RPMI7951 (cell line): ENCODE data around the gene GGTA1. TPM values are rescaled to one million over a fixed set of nuclear protein-coding genes. Genes with fewer than 3 reads are reported as not detected.
A peak's percentile ranks its signal among the peaks of the same experiment; 100 is the strongest.

Experiments used
- DNase-seq: peaks from one replicate; pipeline ENCODE4 v3.0.0-alpha.2; 2012; ENCODE audit warnings: low read depth
- total RNA-seq: library from RNA; depleted of rRNA; stranded (reverse); fragments of >200 nt; shearing (Covaris generic); gene quantifications from 2 replicates; pipeline ENCODE4 v1.2.3, GENCODE V29; 2014

GGTA1 gene
- total RNA-seq, 1 experiment from 2014 or later: not detected

GRCh38 chr9:121499177-121499426 lies 542 bp downstream of the GGTA1 start:
- no peak for DNase-seq

GRCh38 chr9:121498487-121499176 lies 1.0 kb downstream of the GGTA1 start:
- DNase-seq: no peak

- DNase-seq: peak; percentile 54
These were observed 1.5 kb downstream of the GGTA1 start for GRCh38 chr9:121498150-121498486.

GRCh38 chr9:121495976-121496375 lies 3.7 kb downstream of the GGTA1 start:
- DNase-seq: no peak

GRCh38 chr9:121494192-121494591 lies 5.5 kb downstream of the GGTA1 start:
- no peak for DNase-seq

GRCh38 chr9:121491111-121491510 lies 8.5 kb downstream of the GGTA1 start:
- DNase-seq: peak; percentile 9

GRCh38 chr9:121489344-121489743 lies 10.3 kb downstream of the GGTA1 start:
- DNase-seq: no peak

- no peak for DNase-seq
These were observed 13.6 kb downstream of the GGTA1 start for GRCh38 chr9:121486043-121486442.

- no peak for DNase-seq
These were observed 14.0 kb downstream of the GGTA1 start for GRCh38 chr9:121485623-121486022.

- DNase-seq: no peak
These were observed 14.8 kb downstream of the GGTA1 start for GRCh38 chr9:121484651-121485446.

GRCh38 chr9:121483473-121484031 lies 16.1 kb downstream of the GGTA1 start:
- DNase-seq: no peak

- DNase-seq: peak; percentile 43
These were observed 16.6 kb downstream of the GGTA1 start for GRCh38 chr9:121483049-121483448.

- DNase-seq: no peak
These were observed 20.6 kb downstream of the GGTA1 start for GRCh38 chr9:121478816-121479676.

- no peak for DNase-seq
These were observed 23.5 kb downstream of the GGTA1 start for GRCh38 chr9:121476156-121476555.

- no peak for DNase-seq
These were observed 25.3 kb downstream of the GGTA1 start for GRCh38 chr9:121474231-121474947.

- no peak for DNase-seq
These were observed 26.4 kb downstream of the GGTA1 start for GRCh38 chr9:121473229-121473628.

- DNase-seq: no peak
These were observed 27.2 kb downstream of the GGTA1 start for GRCh38 chr9:121472446-121472845.

- DNase-seq: no peak
These were observed 33.5 kb downstream of the GGTA1 start for GRCh38 chr9:121466142-121466541.

- no peak for DNase-seq
These were observed 34.7 kb downstream of the GGTA1 start for GRCh38 chr9:121464968-121465367.

- DNase-seq: peak; percentile 19
These were observed 36.4 kb downstream of the GGTA1 start for GRCh38 chr9:121463026-121463807.

- DNase-seq: no peak
These were observed 40.1 kb downstream of the GGTA1 start for GRCh38 chr9:121459513-121459912.
